ENCODE results near the gene POLE2. TPM values are rescaled to one million over a fixed set of nuclear protein-coding genes. Genes with fewer than 3 reads are reported as not detected.

POLE2 gene, protein sequence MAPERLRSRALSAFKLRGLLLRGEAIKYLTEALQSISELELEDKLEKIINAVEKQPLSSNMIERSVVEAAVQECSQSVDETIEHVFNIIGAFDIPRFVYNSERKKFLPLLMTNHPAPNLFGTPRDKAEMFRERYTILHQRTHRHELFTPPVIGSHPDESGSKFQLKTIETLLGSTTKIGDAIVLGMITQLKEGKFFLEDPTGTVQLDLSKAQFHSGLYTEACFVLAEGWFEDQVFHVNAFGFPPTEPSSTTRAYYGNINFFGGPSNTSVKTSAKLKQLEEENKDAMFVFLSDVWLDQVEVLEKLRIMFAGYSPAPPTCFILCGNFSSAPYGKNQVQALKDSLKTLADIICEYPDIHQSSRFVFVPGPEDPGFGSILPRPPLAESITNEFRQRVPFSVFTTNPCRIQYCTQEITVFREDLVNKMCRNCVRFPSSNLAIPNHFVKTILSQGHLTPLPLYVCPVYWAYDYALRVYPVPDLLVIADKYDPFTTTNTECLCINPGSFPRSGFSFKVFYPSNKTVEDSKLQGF
- total RNA-seq, result 3.4 and 18.8 TPM in 2 replicates

DNA sequence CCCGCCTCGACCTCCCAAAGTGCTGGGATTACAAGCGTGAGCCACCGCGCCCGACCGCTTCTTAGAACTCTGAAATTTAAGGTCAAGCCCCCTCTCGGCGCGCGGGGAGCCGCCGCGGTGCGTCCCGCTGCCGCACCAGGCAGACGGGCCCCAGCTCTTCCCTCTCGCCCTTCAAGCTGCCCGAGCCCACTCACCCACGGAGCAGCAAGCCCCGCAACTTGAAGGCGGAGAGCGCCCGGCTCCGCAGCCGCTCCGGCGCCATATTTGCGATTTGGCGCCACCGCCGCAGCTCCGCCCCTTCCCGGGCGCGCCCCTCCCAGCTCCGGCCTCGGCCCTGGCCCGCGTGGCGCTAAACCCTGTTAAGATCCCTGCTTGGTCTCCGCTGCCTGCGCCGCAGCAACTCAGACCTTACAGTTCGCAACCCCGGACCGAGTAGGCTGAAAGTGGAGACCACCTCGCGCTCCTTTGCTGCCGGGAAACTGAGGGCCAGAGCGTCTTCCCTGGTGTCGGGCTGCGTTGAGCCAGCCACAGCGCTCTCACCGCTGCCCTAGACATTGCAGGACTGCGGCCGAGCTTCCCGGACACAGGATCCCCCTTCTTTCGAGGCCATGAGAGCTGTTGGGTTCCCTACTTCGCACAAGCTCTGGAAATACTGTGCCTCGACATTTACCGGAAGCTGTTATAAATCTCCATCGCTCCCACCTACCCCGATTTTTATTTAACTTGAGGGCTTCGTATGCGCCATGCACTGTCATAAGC, at the start of gene POLE2:
POLE2 (minus strand) TSS at position 273 of the 759 bp plus-strand sequence; CDS start at position 262, 11 bp downstream.

DNA sequence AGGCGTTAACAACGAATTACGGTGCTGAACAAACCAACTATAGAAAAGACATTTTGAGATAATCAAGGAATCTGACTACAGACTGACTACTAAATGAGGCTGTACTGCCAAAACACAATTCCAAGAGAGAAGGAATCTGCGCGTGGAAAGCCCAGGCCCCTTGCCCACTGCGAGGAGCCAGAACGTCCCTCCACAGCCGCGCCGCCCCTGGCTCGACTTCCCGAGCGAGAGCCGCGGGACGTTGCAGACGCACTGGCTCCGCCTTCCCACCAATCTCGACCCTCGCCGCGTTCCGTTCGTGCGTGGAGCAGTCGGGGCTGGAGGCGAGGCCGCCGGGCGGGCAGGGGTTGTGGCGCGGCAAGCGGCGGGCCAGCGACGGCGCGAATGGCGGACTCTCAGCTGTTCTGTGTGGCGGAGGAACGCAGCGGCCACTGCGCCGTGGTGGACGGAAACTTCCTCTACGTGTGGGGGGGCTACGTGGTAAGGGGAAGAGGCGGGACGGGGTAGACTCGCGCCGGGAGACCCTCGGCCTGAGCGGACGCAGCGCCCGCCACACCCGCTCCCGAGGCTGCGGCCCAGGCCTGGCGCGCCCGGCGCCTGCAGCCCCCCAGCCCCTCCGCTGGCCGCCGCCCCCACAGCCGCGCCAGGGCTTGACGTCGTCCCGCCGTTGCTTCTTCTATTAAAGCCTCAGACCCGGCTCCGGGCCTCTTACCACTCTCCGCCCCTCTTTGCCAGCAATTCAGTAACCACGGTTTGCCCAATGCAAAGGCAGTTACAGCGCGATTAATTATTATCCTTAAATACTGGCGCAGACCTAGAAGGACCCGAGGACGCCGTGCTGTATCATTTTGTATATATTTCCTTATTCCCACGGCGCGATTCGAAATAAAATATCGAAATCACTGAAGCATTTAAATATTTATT, 5.1 kb upstream of the POLE2 start, which contains the start of gene KLHDC1:
KLHDC1 (plus strand) TSS at position 310 of the 924 bp plus-strand sequence; CDS start at position 385, 75 bp downstream.

GRCh38 chr14:49634547-49635334, 53.3 kb downstream of the POLE2 start, which contains the start of gene DNAAF2:
Gene DNAAF2 (minus strand): TSS chr14:49635244. CDS start chr14:49635149, 95 bp downstream.

GRCh38 chr14:49620182-49621113, 67.6 kb downstream of the POLE2 start, which contains the start of the genes MGAT2 and RPL36AL:
Gene MGAT2 (plus strand): TSS chr14:49620799. CDS start chr14:49621269, 470 bp downstream.
Gene RPL36AL (minus strand): TSS chr14:49620626. CDS start chr14:49619104, 1,522 bp downstream.

GRCh38 chr14:49598485-49599300, 89.3 kb downstream of the POLE2 start, which contains the start of gene LRR1:
Gene LRR1 (plus strand): TSS chr14:49598940. CDS start chr14:49599021, 81 bp downstream.

Other genes starting within 250 kb of the POLE2 start
- gene RPS29, start 101.8 kb downstream of the POLE2 start, total RNA-seq, result 2,207 and 3,333 TPM in 2 replicates
- 11.0 and 33.4 TPM in 2 replicates for gene LRR1, start 89.3 kb downstream of the POLE2 start, total RNA-seq
- gene RPL36AL, start 67.6 kb downstream of the POLE2 start, total RNA-seq, result 257 and 303 TPM in 2 replicates
- gene MGAT2, start 67.4 kb downstream of the POLE2 start, total RNA-seq, result 90.8 and 122 TPM in 2 replicates
- gene DNAAF2, start 53.0 kb downstream of the POLE2 start, total RNA-seq, result 8.7 and 11.7 TPM in 2 replicates
- 1.9 and 5.6 TPM in 2 replicates for gene KLHDC1, start 4.9 kb upstream of the POLE2 start, total RNA-seq
- gene KLHDC2, start 79.9 kb upstream of the POLE2 start, total RNA-seq, result 46.6 and 74.1 TPM in 2 replicates
- gene NEMF, start 164.6 kb upstream of the POLE2 start, total RNA-seq, result 53.7 and 79.8 TPM in 2 replicates
- gene ARF6, start 204.9 kb upstream of the POLE2 start, total RNA-seq, result 85.1 and 157 TPM in 2 replicates